GM12873 (cell line): ENCODE results near the gene REST.

Experiments used
- CTCF ChIP-seq: IDR thresholded peaks from 2 replicates; pipeline ENCODE4 v1.5.1; 2012; ENCODE audit warnings: low read depth, mild to moderate bottlenecking, moderate library complexity, low read length, control low read depth; ENCODE audit not compliant: insufficient read depth; ENCODE audit errors: missing control alignments

The REST gene

GRCh38 chr4:56953680-56954520, 46.2 kb downstream of the REST start:
- no peak for TF ChIP-seq CTCF

GRCh38 chr4:56958111-56958517, 50.4 kb downstream of the REST start:
- no peak for TF ChIP-seq CTCF

DNA sequence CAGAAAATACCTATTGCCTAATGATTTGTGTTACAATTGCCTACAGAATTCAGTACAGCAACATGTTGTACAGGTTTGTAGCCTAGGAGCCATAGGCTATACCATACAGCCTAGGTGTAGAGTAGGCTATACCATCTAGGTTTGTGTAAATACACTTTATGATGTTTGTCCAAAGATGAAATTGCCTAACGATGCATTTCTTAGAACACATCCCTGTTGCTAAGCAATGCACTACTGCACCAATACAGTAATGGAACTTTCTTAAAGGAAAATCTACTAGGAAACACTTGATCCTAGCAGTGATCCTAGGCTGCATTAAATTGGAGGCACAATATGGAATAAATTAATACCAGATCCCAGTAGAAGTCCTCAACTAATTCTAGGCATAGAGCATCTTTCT, 51.4 kb downstream of the REST start:
- no peak for TF ChIP-seq CTCF

GRCh38 chr4:56961107-56961500, 53.4 kb downstream of the REST start:
- TF ChIP-seq CTCF, result no peak

DNA sequence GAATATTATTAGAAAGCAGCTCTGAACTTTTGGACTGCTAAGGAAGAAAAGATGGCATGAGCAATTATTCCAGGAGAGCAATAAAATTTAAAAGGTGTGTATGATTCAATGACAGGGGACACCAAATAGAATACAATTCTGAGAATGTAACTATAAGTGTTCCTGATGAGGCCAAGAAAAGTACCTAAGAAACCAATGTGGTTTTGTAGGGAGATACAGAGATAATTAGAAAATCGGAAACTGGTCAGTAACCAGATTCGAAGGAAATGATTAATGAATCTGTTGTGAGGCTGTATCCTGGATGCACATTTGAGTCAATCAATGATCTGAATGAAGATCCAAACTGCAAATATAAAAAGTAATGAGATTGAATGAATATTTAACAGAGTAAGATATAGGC, 63.7 kb downstream of the REST start:
- TF ChIP-seq CTCF, result no peak

DNA sequence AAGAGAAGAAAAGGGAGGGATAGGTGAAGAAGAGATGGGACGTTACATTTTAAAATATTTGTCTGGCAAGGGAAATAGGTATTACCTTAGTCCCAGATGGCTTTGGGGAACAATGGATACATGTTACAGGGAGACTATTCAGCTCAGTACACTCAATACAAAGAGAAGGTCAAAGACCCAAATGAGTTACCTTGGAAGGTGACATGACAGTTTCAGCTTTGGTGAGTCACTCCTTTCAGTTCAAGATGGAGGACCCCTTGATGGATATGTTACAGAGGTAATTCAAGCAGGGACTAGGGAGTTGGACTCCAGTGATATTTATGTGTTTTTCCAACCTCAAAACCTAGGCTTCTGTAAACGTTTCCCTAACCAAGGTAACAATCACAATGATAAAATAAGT, 64.7 kb downstream of the REST start:
- no peak for TF ChIP-seq CTCF

DNA sequence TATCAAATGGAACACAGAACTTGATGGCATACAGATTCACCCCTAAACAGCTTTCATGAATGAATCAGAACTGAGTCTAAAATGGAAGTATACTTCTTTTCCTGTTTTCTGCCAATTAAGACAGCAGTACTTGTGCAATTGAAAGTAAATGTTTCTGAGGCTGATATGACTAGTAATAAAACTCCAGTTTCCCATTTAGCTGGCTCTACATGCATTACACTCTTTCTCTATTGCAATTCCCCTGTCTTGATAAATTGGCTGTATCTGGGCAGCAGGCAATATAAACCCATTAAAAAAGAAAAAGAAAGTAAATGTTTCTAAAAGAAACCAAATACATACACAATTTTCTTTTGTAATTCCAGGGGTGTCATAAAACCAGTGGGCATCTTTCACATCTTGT, 65.1 kb downstream of the REST start:
- no peak for TF ChIP-seq CTCF
